Frontal cortex (tissue), 4 donors: ENCODE data around the gene ARSI. TPM values are rescaled to one million over a fixed set of nuclear protein-coding genes. Genes with fewer than 3 reads are reported as not detected.

Experiments used
- DNase-seq, 2 donors: peaks; one replicate each; pipeline ENCODE4 v3.0.0; 2012; ENCODE audit warnings: low spot score in 2 of 2
- FAIRE-seq: peaks from 2 replicates; lab custom pipeline; 2012; peaks lifted over from hg19 to GRCh38; lab: Jason Lieb, UNC
- total RNA-seq: library from RNA; depleted of rRNA; stranded (reverse); fragments of >200 nt; gene quantifications from one replicate; pipeline ENCODE4 v1.2.3, GENCODE V29; 2014
- donor health status: control.
- donor health status: control.
- donor health status: control.

ARSI gene
- total RNA-seq, 1 donor from 2014 or later: 0.41 TPM

DNA sequence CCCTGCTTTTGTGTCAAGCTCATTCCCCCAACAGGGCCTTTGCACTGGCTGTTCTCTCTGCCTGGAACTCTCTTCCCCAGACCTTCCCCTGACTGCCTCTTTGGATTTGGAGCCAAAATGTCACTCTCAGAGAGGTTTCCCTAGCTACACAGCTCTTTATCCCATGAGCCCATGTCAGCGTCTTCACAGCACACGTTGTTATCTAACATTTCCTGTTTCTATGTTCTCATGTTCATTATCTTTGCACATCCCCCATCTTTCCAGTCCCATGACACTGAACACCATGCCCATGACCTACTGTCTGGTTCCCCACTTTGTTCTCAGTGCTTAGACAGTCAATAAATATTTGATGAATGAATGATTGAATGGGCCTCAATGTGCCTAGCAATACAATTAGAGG is 26.3 kb upstream of the ARSI start:
- DNase-seq (no peak), FAIRE-seq (no peak)

DNA sequence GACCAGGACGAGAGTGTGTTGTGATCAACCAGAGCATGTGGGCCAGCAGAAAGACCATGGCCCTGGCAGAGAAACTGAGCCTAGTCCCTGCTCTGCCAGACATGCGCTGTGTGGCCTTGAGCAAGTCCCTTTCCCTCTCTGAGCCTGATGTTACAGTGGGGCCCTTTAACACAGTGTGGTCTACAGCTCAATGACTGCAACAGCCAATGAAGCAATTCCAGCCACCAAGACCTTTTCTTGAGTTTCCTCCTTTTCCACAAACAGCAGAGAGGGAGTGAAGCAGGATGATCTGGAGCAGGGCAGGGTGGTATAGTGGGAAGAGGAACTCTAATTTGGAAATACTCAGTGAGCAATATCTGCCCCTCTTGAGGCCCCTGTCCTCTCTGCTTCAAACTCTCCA is 25.8 kb upstream of the ARSI start:
- DNase-seq (no peak), FAIRE-seq (no peak)

DNA sequence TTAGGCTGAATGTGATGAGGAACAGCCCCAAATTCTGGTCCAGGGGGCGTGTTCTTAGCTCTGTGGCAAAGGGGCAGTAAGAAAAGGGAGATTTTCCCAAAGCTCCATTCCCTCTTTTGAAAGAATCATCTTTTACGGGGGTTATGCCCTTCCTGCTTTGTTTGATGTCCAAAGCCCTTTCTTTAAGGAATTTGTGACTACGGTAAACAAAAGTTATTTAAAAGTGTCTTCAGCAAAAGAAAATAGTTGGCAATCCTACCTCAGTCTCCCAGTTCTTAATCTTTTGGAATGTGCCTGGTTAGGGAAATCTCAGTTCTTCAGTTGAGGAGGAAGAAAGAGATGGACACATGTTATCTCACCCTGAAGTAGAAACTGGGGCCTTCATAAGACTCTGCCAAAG is 24.4 kb upstream of the ARSI start:
- DNase-seq: no peak
- FAIRE-seq: no peak

DNA sequence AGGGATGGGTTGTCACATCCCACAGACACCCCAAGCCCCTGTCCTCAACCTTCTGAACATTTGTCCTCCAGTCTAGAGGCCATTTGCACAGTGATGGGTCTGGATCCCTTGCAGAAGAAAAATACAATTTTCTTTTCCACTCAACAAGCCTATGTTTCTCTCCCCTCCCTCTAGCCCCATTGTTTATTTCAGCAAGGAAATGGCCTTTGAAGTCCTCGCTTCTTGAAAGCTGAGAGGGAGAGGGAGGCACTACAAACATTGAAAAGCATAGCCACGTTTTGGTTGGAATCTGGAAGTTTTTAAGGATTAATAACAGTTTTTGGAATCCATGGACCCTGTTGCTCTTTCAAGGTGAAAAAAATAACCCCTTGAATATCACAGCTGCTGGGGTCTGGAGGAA is 24.0 kb upstream of the ARSI start:
- FAIRE-seq (no peak), DNase-seq (no peak)

DNA sequence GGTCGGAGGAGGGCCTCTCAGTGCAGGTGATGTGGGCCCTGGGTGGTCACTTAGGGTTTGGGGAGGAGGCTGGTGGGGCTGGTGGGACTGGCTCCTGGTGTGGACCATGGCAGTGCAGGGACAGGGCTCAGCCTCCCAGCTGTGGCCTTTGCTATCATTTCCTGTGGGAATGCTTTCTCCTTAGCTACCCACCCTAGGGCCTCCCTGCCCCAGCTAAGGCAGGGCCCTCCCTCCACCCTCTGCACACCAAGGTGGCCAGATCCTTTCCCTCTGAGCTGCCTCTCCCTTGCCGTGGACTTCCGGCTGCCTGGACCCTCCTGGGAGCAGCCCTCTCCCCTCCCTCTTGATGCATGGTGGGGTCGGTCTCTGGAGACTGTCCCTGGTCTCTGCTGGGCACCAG is 22.7 kb upstream of the ARSI start:
- DNase-seq (no peak), FAIRE-seq (no peak)

DNA sequence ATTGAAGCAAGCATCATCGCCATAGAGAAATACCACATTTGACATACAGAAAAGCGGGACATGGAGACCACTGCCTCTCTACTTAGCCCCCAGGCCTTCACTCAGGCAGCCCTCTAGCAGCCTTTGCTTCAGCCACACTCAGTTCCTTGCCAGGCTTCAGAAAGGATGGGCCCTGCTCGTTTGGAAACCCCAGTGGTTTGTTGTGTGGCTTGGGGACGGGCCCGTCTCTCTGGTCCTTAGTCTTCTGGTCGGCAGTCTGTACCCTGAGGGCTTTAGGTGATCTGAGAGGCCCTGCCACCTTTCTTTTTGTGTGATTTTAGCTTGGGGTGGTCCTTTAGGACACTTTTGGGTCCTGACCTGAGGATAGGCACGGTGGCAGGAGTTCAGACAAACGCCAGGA is 21.1 kb upstream of the ARSI start:
- FAIRE-seq (no peak), DNase-seq (no peak)

DNA sequence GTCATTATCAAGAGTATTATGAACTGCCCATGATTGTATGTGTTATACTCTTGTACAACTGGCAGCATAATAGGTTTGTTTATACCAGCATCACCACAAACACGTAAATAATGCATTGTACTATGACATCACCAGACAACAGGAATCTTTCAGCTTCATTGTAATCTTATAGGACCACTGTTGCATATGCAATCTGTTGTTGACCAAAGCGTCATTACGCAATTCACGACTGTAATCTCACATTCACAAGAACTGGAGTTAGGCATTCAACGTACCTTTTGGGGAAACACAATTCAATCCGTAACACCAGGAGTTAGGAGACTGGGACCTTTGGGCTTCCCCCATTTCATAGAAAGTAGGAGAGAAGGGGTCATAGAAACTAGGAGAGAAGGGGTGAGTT is 20.4 kb upstream of the ARSI start:
- no peak for FAIRE-seq
- no peak for DNase-seq

DNA sequence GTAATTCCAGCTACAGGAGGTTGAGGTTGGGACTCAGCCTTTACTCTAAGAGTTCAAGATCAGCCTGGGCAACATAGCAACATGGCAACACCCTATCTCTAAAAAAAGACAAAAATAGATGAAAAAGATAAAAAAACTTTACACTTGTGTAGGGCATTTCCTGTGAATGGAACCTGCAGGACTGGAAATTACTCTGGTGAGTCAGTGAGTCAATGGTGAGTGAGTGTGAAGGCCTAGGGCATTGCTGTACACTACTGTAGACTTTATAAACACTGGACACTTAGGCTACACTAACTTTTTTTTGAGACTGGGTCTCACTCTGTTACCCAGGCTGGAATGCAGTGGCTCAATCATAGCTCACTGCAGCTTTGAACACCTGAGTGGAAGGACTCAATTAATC is 19.5 kb upstream of the ARSI start:
- DNase-seq (no peak), FAIRE-seq (no peak)

DNA sequence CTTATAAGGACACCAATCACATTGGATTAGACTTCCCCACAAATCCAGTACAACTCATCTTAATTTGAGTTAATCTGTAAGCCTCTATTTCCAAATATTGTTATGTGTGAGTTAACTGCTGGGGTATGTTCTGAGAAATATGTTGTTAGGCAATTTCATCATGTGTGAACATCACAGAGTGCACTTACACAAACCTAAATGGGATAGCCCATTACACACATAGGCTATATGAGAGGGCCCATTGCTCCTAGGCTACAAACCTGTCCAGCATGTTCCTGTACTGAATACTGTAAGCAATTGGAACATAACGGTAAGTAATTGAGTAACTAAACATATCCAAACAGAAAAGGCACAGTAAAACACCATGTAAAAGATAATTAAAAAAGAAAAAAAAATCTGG is 19.1 kb upstream of the ARSI start:
- DNase-seq: no peak
- FAIRE-seq: no peak

DNA sequence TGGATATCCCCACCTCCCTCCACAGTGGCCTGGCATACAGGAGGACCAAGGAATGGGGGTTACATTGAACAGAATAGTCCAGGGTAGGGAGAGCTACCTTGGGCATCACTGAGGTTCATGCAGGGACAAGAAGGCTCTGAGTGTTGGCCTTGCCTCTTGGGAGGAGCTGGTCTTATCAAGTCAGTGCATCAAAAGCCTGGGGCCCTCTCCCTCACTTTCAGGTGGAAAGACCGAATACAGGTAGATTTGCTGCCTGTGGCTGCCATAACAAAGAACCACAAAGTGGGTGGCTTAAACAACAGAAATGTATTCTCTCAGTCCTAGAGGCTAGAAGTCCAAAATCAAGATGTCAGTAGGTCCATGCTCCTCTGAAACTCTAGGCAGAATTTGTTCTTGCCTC is 18.5 kb upstream of the ARSI start:
- no peak for DNase-seq
- FAIRE-seq: no peak

DNA sequence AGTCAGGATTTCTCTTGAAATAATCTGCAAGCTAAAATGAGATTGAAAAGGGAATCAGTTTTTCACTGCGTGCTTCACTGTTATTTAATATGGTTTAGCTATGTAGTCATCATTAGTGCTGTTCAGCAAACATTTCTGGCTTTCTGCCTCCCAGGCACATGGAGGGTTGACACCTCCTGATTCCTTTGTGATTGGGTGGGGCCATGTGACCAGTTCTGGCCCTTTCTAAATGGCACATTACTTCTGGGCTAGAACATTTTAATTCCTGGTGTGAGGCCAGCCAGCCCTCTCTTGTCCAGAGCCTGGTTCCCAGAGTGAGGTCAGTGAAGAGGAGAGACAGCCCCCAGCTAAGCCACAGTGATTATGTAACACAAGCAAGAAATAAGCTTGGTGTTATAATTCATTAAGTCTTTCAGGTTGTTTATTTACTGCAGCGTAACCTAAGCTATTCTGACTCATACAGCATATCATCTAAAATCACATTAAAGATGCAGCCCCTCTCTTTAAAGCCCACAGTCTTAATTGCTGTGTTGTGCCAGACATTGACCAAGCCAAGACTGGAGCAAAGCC is 17.4 kb upstream of the ARSI start:
- DNase-seq (peak in 1 of 2 donors; percentile 58), FAIRE-seq (no peak)

DNA sequence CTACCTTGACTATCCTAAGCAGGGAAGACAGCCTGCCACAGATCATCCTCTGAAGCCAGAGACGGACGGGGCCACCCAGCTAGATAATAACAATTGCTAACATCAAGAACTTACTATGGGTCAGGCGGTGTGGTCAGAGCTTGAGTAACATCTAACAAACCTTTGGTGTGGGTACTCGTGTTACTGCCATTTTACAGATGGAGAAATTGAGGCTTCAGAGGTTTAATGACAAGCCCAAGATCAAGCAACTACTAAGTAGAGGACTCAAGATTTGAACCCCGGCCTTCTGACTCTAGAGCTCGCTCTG is 16.7 kb upstream of the ARSI start:
- DNase-seq (no peak), FAIRE-seq (no peak)

DNA sequence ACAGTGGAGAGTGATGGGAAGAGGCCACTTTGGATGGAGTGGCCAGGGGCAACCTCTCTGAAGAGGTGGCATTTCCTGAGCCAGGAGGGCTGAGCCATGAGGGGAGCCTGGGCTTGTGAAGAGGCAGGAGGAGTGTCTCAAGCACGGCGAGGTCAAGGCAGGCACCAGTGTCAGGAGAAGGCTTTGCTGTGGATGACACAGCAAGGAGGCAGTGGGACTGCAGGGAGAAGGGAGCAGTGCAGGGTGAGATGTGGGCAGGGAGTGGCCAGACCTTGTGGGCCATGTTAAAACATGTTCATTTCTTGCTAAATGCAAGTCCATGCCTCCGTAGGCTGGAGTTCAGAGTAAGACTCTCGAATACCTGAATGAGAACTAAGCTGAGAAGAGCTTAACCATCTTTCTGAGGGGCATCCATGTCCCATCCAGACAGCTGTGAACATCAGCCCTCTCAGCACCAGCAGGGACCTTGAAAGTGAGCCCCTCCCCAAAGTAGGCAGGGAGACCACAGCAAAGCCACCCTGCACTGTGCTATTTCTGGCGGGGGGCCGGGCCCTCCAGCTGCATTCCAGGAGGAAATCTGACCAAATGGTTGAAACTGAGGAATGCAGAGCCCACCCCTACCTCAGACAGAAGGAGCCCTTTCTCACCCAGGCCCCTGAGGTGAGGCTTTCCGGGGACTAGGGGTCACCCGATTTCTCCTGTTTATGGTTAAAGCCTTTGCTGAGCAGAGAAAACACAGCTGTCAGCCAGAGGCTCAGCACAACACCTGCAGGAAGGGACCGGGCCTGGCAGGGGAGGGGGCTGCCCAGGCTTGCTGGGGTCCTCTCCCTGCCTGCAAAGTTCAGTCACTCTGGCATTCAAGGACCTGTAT is 16.1 kb upstream of the ARSI start:
- no peak for FAIRE-seq
- no peak for DNase-seq

DNA sequence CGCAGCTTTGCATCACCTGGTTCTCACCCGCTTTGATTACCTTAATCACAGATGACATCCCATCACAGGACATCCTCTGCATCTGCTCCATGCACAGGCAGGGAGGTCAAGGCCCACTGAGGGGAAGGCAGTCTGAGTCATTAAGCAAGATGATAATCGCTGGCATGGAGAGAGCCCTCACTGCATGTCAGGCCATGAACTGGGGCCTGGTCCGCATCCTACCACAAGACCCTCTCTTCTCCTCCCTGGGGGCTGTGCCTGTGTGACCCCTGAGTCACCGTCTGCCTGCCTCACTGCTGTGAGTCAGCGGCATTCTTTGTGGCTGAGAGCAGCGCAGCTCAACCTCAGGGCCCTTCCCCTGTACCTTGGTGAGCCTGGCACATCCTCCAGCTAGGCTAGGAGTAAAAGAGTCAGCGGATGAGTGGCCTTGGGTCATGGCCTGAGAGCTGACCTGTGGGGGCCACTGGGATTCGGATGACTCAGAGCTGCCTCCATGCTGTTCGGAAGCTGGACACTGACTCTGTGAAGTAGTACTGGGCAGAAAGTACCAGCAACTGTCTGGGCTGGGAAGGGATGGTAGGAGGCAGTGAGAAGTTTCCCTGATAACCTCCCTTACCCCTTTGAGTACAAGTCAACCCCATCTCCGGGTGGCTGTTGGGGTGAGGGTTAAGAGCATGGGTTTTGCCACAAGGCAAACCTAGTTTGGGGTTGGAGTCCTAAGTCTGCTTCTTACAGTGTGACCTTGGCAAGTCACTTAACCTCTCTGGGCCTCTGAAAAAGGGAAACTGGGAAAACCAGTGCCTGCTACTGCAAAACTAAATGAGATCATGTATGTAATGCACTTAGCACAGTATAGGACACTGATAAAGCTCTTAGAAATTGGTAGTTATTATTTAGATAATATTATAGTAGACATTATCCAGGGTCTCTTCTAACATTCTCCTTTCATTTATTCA is 14.6 kb upstream of the ARSI start:
- no peak for FAIRE-seq
- no peak for DNase-seq

DNA sequence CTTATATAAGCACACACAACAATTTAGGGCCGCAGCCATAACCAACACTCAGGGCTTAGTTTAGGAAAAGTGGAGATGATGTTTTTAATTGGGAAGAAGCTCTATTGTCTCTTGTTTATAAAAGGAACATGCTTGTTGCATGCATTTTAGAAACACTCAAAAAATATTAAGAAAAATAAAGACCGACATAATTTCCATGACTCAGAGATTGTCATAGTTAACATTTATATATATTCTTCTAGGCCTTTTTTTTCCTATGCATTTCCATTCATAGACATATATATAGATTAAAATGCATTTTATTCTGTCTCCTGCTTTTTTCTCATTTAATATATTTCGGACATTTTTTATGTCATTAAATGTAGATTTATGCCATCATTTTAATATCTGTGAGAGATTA is 13.6 kb upstream of the ARSI start:
- FAIRE-seq: no peak
- no peak for DNase-seq

DNA sequence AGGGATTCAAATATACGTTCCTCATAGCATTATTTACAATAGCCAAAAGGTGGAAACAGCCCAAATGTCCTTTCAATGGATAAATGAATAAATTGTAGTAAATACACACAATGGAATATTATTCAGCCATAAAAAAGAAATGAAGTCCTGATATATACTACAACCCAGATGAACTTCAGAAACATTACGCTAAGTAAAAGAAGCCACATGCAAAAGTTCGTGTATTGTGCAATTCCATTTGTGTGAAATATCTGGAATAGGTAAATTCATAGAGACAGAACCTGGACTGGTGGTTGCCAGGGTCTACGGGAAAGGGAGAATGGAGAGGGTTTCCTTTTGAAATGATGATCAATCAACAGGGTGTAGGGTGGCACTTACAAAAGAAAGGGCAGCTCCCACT is 12.5 kb upstream of the ARSI start:
- no peak for FAIRE-seq
- no peak for DNase-seq

DNA sequence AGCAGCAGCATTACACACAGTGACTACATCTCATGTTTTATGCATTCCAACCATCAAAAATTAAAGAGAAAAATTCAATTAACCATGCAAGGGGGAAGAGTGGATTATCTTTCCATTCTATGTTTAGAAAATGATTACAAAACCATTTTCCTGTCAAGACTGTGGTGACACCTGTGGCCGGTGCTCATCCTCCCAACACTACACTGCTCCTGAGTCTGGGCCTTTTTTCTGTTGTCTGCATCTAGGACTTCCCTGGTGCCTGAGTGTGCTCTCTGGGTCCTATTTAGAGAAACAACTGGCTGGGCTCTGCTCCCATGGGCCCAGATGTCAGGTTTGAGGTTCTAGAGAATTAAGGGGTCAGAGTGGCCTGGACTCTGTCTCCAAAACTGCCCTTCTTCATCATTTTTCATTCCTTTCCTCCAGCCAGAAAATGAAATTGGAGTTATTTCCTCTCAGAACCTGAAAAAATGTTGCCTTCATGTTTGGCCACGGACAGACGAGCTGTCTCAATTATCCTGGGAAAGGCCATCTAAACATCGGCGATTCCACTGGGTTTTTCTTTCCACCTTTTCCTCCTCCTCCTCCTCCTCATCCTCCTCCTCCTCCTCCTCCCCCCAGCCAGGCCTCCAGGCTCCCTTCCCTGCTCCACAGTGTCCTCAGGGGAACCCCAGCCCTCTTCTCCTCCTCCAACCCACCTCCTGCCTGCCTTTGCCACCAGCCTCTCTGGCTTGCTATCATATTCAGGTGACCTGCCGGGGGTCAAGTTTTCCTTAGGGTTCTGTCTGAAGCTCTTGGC is 11.4 kb upstream of the ARSI start:
- FAIRE-seq: no peak

DNA sequence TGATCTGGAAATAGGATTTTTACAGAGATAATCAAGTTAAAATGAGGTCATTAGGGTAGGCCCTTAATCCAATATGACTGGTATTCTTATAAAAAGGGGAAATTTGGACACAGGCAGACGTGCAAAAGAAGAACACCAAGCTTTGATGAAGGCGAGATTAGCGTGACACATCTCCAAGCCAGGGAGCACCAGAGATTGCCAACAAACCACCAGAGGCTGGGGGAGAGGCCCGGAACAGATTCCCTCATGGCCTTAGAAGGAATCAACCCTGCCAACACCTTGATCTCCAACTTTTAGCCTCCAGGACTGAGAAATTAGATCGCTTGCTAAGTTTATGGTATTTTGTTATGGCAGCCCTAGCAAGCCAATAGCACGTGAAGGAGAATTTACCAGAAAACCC is 10.8 kb upstream of the ARSI start:
- FAIRE-seq: no peak
- DNase-seq: no peak

More for the DNA sequence above, 11.4 kb upstream of the ARSI start:
- DNase-seq: no peak

DNA sequence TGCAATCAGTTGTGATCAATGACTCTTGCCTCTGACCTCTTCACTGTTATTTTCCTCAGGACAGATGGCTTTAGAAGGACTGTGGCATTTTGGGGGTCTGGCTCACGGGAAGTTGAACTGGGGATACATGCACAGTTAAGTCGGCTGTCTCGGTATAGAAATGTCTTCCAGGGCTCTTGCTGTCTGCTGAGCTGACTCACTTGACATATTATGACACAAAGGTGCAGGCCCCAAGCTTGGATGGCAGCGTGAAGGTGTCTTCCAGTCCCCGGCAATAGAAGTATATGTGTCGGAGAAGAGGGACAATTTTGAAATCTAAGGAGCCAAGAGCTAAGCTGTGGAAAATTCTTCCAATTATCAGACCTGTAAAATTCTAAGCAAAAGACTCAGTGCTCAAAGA is 9.8 kb upstream of the ARSI start:
- FAIRE-seq (no peak), DNase-seq (no peak)

DNA sequence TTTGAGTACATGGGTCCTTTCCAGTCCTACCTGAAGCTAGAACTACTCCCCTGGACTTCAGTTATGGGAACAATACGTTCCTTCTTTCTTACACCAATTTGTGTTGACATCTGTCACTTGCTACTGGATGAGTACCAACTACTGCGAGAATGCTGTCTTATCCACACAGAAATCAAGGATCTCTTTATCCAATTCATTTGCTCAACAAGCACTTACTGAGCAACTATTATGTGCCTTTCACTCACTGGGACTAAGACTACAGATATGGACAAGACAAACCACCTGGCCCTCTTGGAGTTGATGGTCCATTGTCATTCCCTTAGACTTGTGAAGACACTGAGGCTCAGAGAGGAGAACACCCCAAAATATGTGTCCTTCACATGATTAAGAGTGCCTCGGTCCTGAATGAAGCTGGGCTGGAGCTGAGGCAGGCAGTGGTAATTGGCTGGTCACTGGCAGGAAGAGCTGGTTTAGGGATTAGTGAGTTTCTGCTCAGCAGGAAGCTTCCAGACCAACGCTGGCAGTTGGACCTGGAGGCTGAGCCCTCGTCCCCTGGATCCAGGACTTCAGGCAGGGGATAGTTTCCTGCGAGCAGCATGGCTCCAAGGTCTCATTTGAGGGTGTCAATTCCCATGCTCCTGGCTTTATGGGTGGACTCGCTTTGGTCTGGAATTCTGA is 8.4 kb upstream of the ARSI start:
- DNase-seq (no peak), FAIRE-seq (no peak)
